PFSK-1 (cell line): ENCODE results near the gene MUC12.

ENCODE experiments used
- POLR2AphosphoS5 ChIP-seq: IDR thresholded peaks from 2 replicates; pipeline ENCODE4 v1.6.1; 2012; ENCODE audit warnings: low read depth, mild to moderate bottlenecking, control low read depth, low read length, moderate library complexity
- REST ChIP-seq, 2 experiments: IDR thresholded peaks; 2 replicates each; pipeline versions ENCODE4 v1.6.1 to v1.8.0; 2011 to 2012; ENCODE audit warnings: low read depth in 2 of 2, low read length in 2 of 2, control low read depth in 1 of 2, inconsistent platforms in 1 of 2, mild to moderate bottlenecking in 1 of 2, moderate library complexity in 1 of 2; ENCODE audit not compliant: insufficient read depth in 1 of 2
- SIN3A ChIP-seq: IDR thresholded peaks from 2 replicates; pipeline ENCODE4 v1.6.1; 2012; ENCODE audit warnings: mild to moderate bottlenecking, low read length, moderate library complexity, borderline replicate concordance; ENCODE audit not compliant: insufficient read depth
- TAF1 ChIP-seq: IDR thresholded peaks from 2 replicates; pipeline ENCODE4 v1.6.1; 2012; ENCODE audit warnings: low read length, control low read depth, borderline replicate concordance; ENCODE audit not compliant: insufficient read depth

- TF ChIP-seq REST (IDR thresholded peaks at IDR 0.05; ENCODE audit: insufficient read depth in 1 of 2, low read depth in 2 of 2, low read length in 2 of 2): no peak
- TF ChIP-seq POLR2AphosphoS5: no peak
- no peak for TF ChIP-seq TAF1
- no peak for TF ChIP-seq SIN3A
Measured at GRCh38 chr7:101020444-101020843, 51.1 kb downstream of the MUC12 start.
